ENCODE results near the gene MEX3D.
"Not testable (repeated sequence)": the region's sequence is repeated elsewhere in the genome, so short reads cannot be mapped to it uniquely, and the experiment has no call there.

MEX3D gene

GRCh38 chr19:1553415-1553814 is 14.7 kb downstream of the MEX3D start:
- H3K4me3 ChIP-seq (ENCODE audit: low read length), result no peak overlapping the region
- no peak for TF ChIP-seq ZNF274 (IDR thresholded peaks at IDR 0.05; ENCODE audit: low read depth, low read length)

- no peak for TF ChIP-seq ZNF274 (IDR thresholded peaks at IDR 0.05; ENCODE audit: low read depth, low read length)
- no peak overlapping the region for H3K4me3 ChIP-seq (ENCODE audit: low read length)
Observed at GRCh38 chr19:1551068-1552040, 16.8 kb downstream of the MEX3D start.

- TF ChIP-seq ZNF274 (IDR thresholded peaks at IDR 0.05; ENCODE audit: low read depth, low read length), result no peak
Observed at GRCh38 chr19:1549332-1549945, 18.7 kb downstream of the MEX3D start.

DNA sequence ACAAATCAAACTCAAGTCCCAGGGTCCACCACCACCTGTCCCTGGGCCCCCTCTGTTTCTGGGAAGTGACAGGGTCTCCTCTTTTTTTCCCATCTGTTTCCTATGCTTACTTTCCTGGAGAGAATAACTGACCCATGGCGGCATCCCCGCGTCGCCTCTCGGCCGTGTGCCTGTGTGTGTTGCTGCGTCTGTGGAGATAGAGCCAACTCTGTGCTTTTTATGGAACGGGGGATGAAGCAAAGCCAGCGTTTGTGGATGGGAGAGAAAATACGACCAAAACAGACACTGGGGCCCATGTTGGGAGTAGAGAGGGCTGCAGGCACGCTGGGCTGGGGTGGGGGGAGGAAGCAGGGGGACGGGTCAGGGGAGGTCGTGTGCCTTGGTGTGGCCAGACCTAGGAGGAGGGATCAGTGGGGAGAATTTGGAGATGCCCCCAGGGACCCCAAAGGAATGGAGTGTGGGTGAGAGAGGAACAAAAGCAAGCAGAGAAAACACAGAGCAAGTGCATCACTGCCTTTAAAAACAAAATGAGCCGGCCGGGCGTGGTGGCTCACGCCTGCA is 27.7 kb downstream of the MEX3D start:
- H3K4me3 ChIP-seq (ENCODE audit: low read length), result no peak overlapping the region
- no peak for TF ChIP-seq ZNF274 (IDR thresholded peaks at IDR 0.05; ENCODE audit: low read depth, low read length)

More at GRCh38 chr19:1549332-1549945, 18.7 kb downstream of the MEX3D start:
- H3K4me3 ChIP-seq (ENCODE audit: low read length), result no peak overlapping the region

GRCh38 chr19:1539749-1540148 is 28.4 kb downstream of the MEX3D start:
- not testable (repeated sequence) for H3K4me3 ChIP-seq (ENCODE audit: low read length)

DNA sequence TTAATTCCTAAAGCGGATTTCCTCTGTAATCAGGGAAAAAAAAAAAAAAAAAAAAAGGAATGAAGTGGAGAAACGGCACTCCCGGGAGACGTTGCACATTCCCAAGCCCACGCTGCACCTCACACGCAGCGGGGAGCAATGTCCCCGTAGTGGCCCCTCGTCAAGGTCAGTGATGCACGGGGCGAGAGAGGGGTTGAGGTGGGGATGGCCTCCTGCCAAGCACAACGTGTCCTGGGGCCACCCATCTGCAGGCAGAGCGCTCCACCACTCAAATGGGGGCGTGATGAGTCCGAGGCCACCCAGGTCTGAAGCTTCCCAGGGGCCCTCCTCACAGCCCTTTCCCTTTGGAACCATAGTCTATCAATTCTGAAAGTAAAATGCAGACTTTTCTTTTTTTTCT is 29.1 kb downstream of the MEX3D start:
- H3K4me3 ChIP-seq (ENCODE audit: low read length), result no peak overlapping the region
- no peak for TF ChIP-seq ZNF274 (IDR thresholded peaks at IDR 0.05; ENCODE audit: low read depth, low read length)

GRCh38 chr19:1535699-1536098 is 32.4 kb downstream of the MEX3D start:
- H3K4me3 ChIP-seq (ENCODE audit: low read length), result not testable (repeated sequence)

DNA sequence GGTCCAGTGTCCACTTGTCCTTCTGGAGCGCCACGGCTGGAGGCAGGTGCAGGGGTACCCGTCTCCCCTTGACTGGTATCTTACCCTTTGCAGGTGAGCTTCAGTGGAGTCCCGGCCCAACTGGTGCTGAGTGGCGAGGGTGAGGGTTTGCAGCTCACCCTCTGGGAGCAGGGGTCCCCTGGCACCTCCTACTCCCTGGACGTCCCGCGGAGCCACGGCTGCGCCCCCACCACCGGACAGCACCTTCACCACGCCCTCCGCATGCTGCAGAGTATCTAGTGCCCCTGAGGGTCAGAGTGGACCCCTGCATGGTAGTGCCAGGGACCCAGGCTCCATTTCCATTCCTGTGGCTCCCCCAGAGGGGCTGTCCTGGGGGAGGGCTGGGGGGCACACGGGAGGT is 33.2 kb downstream of the MEX3D start:
- no peak overlapping the region for H3K4me3 ChIP-seq (ENCODE audit: low read length)
- no peak for TF ChIP-seq ZNF274 (IDR thresholded peaks at IDR 0.05; ENCODE audit: low read depth, low read length)

GRCh38 chr19:1533510-1534150 is 34.5 kb downstream of the MEX3D start:
- no peak for TF ChIP-seq ZNF274 (IDR thresholded peaks at IDR 0.05; ENCODE audit: low read depth, low read length)
- no peak overlapping the region for H3K4me3 ChIP-seq (ENCODE audit: low read length)

DNA sequence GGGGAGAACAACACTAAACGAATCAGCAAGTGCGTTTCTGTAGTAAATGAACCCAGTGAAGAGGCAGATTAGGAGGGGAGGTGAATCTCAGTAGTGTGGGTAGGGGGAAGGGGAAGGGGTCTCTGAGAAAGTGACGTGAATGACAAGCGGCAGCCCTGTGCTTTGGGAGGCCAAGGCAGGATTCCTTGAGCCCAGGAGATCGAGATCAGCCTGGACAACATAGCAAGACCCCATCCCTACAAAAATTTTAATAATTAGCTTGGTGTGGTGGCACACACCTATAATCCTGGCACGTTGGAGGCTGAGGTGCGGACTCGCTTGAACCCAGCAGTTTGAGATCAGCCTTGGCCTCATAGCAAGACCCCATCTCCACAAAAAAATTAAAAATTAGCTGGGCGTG is 36.1 kb downstream of the MEX3D start:
- TF ChIP-seq ZNF274 (IDR thresholded peaks at IDR 0.05; ENCODE audit: low read depth, low read length), result no peak
- H3K4me3 ChIP-seq (ENCODE audit: low read length), result no peak overlapping the region

GRCh38 chr19:1531587-1531986 is 36.5 kb downstream of the MEX3D start:
- no peak for TF ChIP-seq ZNF274 (IDR thresholded peaks at IDR 0.05; ENCODE audit: low read depth, low read length)
- H3K4me3 ChIP-seq (ENCODE audit: low read length), result no peak overlapping the region

GRCh38 chr19:1530856-1531255 is 37.3 kb downstream of the MEX3D start:
- H3K4me3 ChIP-seq (ENCODE audit: low read length), result not testable (repeated sequence)

DNA sequence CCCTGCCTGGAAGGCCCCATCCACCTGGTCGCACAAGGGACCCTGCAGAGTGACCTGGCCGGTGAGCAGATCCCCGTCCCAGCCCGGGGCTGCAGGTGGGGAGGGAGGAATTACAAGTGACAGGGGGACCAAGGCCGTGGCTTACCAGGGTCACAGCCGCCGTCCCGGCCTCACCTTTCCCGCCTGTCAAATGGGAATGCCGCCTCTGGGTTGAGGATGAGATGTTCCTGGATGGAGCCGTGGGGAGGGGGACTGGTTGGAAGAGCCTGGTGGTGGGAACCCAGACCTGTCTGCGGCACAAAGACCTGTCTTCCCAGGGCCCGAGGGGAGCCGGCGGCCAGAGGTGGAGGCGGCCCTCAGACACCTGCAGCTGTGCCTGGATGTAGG is 38.7 kb downstream of the MEX3D start:
- no peak for TF ChIP-seq ZNF274 (IDR thresholded peaks at IDR 0.05; ENCODE audit: low read depth, low read length)
- no peak overlapping the region for H3K4me3 ChIP-seq (ENCODE audit: low read length)

DNA sequence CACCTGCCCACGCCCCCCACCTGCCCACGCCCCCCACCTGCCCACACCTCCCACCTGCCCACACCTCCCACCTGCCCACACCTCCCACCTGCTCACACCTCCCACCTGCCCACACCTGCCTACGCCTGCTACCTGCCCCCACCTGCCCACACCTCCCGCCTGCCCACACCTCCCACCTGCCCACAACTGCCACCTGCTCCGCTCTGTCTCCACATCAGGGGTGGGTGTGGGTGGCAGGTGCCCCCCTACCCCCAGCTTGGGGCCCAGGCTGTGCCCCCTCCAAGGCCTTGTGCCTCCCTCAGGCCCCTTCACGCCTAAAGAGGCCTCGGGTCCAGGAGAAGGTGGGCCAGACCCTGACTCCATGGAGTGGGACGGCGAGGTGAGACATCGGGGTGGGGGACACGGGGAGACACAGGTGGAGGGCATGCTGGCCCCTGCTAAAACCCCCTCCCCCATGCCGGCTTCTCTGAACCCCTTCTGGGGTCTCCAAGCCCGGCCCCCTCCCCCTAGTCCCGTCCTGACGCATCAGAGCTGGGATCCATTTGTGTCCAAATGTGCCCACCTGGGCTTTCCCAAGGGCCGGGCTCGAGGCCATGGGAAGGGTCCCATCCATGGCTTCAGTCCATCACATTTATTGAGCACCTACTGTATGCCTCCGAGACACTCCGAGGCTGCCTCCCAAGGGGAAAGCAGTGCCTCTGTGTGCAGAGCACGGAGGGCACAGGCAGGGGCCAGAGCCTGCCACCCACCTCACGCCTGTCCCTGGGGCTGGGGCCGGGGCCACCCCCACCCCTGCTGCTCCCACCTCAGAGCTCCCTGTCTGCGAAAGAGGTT is 39.3 kb downstream of the MEX3D start:
- TF ChIP-seq ZNF274 (IDR thresholded peaks at IDR 0.05; ENCODE audit: low read depth, low read length), result no peak
- no peak overlapping the region for H3K4me3 ChIP-seq (ENCODE audit: low read length)

Measured in GM08714 (cell line).